GM13977 (cell line): ENCODE results near the gene MANF.

Experiments used
- DNase-seq: peaks from one replicate; pipeline ENCODE4 v3.0.0; 2012; ENCODE audit warnings: low spot score
- CTCF ChIP-seq: IDR thresholded peaks from 2 replicates; pipeline ENCODE4 v1.5.1; 2012; ENCODE audit warnings: mild to moderate bottlenecking, control low read depth; ENCODE audit not compliant: insufficient read depth; ENCODE audit errors: extremely low read depth, missing control alignments
- in situ Hi-C: fragments of 300-500 bp; cut with MboI; formaldehyde crosslinking; loops from one replicate; pipeline ENCODE4 v1.12.0; 2022; ENCODE audit warnings: low sequenced_read_pairs, low pct_unique_long_range_greater_than_20kb, mixed read lengths, inconsistent platforms; ENCODE audit not compliant: unreplicated experiment

MANF gene

GRCh38 chr3:51392355-51393133, 7.5 kb downstream of the MANF start:
- no peak for TF ChIP-seq CTCF
- DNase-seq, result no peak
- in situ Hi-C loops, result no loop called here

DNA sequence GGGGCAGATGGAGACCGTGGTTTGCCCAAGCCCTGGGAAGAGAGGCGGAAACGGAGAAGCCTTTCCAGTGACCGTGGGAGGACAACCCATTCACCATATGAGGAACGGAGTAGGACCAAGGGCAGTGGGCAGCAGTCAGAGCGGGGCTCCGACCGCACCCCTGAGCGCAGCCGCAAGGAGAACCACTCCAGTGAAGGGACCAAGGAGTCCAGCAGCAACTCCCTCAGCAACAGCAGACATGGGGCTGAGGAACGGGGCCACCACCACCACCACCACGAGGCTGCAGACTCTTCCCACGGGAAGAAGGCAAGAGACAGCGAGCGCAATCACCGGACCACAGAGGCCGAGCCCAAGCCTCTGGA, 8.0 kb downstream of the MANF start:
- in situ Hi-C loops, result no loop called here
- no peak for TF ChIP-seq CTCF
- no peak for DNase-seq

DNA sequence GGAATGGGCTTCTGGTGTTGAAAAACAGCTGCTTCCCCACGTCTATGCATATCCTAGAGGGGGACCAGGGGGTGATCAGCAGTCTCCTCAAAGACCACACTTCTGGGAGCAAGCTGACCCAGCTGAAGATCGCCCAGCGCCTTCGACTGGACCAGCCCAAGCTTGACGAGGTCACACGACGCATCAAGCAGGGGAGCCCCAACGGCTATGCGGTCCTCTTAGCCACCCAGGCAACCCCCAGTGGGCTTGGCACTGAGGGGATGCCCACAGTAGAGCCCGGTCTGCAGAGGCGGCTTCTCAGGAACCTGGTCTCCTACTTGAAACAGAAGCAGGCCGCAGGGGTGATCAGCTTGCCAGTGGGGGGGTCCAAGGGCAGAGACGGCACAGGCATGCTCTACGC, 8.5 kb downstream of the MANF start:
- no peak for TF ChIP-seq CTCF
- no peak for DNase-seq
- in situ Hi-C loops, result no loop called here

- TF ChIP-seq CTCF, result no peak
- no peak for DNase-seq
- in situ Hi-C loops, result no loop called here
Observed at GRCh38 chr3:51394541-51394940, 9.4 kb downstream of the MANF start.

- no peak for DNase-seq
- in situ Hi-C loops, result no loop called here
- TF ChIP-seq CTCF, result no peak
Observed at GRCh38 chr3:51395493-51396213, 10.6 kb downstream of the MANF start.

DNA sequence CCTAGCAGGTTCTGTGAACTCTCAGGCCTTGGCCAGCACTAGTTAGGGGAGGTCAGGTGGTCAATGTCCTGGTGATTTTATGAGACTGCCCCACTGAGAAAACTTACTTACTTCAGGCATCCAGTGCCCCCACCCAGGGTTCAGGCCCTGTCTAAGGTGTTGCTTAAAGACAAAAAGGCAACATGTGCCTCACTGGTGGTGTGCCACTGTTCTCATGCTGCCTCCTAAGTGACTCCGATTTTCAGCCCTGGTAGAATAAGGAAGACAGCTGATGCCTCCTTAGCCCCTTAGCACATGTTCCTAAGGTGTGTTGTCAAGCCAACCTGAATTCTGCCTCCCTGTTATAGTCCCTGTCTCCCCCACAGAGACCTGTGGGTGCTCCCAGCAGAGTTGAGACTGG, 11.3 kb downstream of the MANF start:
- in situ Hi-C loops, result no loop called here

More for the DNA sequence above, 11.3 kb downstream of the MANF start:
- no peak for DNase-seq
- no peak for TF ChIP-seq CTCF
